GM13976 (cell line): ENCODE results near the gene RHBDF2.
"Not testable (repeated sequence)": the region's sequence is repeated elsewhere in the genome, so short reads cannot be mapped to it uniquely, and the experiment has no call there.

Source experiments
- DNase-seq: peaks from one replicate; pipeline ENCODE4 v3.0.0; 2012; ENCODE audit warnings: low spot score
- in situ Hi-C: fragments of 300-500 bp; cut with MboI; formaldehyde crosslinking; loops from one replicate; pipeline ENCODE4 v1.12.0; 2022; ENCODE audit warnings: low sequenced_read_pairs, mixed read lengths, inconsistent platforms; ENCODE audit not compliant: unreplicated experiment
- TF ChIP-seq, protein P1 (sequence below): IDR thresholded peaks from 2 replicates; pipeline ENCODE4 v1.5.1; 2012; ENCODE audit warnings: borderline replicate concordance, mild to moderate bottlenecking; ENCODE audit not compliant: insufficient read depth; ENCODE audit errors: extremely low read depth, missing control alignments, control extremely low read depth

RHBDF2 gene

DNA sequence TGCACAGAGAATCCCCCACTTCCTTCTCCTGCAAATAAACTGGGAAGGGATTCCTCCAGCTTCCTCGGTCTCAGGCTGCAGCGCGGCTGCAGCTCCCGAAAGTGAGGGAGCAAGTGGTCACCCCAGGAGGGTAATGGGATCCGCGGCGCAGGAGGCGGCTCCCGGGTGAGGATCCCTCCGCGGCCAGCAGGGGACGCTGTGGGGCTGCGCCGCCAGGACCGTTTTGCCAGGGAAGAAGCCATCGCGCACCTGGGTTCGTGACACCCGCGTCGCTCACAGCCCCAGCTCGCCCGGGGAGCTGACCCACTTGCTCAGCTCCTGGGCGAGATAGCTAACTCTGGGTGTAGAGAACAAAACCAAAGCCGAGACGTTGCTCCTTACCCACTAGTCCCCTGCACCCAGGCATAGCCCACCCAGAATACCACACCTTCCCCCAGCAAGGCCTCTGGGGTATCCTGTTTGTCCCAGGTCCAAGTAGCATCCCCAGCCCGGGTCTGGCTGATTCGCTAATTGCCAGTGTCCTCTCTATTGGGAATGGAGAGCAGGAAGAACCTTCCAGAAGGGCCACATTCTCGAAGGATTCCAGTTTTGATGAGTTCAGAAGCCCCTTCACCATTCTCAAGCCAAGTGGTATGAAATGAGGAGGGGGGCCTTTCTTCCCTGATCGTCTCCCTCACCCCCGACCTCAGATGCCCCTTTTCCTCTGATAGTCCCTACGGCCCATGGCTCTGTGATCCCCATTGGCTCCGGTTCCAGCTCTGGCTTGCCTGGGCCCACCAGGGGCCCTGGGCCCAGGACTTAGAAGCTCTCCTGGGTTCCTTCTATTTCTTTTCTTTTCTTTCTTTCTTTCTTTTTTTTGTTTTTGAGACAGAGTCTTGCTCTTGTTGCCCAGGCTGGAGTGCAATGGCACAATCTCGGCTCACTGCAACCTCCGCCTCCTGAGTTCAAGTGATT lies 22.1 kb upstream of the RHBDF2 start:
- peak; percentile 90 for DNase-seq
- in situ Hi-C loops = loop anchor here (10.0 kb wide), 1 partner anchor 101 kb away; no protein-coding TSS in a partner anchor
- TF ChIP-seq, protein P1, sequence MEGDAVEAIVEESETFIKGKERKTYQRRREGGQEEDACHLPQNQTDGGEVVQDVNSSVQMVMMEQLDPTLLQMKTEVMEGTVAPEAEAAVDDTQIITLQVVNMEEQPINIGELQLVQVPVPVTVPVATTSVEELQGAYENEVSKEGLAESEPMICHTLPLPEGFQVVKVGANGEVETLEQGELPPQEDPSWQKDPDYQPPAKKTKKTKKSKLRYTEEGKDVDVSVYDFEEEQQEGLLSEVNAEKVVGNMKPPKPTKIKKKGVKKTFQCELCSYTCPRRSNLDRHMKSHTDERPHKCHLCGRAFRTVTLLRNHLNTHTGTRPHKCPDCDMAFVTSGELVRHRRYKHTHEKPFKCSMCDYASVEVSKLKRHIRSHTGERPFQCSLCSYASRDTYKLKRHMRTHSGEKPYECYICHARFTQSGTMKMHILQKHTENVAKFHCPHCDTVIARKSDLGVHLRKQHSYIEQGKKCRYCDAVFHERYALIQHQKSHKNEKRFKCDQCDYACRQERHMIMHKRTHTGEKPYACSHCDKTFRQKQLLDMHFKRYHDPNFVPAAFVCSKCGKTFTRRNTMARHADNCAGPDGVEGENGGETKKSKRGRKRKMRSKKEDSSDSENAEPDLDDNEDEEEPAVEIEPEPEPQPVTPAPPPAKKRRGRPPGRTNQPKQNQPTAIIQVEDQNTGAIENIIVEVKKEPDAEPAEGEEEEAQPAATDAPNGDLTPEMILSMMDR = peak; percentile 98

DNA sequence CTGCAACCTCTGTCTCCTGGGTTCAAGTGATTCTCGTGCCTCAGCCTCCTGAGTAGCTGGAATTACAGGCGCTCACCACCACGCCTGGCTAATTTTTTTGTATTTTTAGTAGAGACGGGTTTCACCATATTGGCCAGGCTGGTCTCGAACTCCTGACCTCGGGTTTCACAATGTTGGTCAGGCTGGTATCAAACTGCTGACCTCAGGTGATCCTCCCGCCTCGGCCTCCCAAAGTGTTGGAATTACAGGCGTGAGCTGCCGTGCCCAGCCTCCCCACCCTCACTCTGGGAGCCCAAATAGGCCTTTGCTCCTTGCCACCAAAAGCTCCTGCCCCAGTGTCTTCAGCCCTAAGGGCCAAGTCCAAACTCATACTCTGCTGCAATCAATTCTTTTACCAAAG lies 20.5 kb upstream of the RHBDF2 start:
- not testable (repeated sequence) for DNase-seq
- in situ Hi-C loops = loop anchor here (10.0 kb wide), 1 partner anchor 103 kb away; no protein-coding TSS in a partner anchor

DNA sequence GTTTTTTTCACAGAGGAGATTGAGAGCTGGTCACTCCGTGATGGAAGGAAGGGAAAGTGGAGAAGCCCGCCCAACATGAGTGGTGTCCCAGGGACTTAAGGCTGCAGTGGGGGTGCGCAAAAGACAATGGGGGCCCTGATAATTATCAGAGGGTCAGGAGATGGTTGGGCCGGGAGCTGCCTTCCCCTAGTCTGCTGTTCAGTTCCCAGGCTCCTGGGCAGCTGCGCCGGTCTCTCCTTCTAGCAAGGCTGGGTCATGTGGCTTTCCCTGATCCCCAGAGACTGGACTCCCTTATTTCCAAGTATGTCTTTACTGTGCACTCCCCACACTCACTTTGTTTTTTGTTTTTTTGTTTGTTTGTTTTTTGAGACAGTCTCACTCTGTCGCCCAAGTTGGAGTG lies 20.0 kb upstream of the RHBDF2 start:
- TF ChIP-seq, protein P1 = no peak
- in situ Hi-C loops = loop anchor here (10.0 kb wide), 1 partner anchor 104 kb away; no protein-coding TSS in a partner anchor
- DNase-seq = no peak

DNA sequence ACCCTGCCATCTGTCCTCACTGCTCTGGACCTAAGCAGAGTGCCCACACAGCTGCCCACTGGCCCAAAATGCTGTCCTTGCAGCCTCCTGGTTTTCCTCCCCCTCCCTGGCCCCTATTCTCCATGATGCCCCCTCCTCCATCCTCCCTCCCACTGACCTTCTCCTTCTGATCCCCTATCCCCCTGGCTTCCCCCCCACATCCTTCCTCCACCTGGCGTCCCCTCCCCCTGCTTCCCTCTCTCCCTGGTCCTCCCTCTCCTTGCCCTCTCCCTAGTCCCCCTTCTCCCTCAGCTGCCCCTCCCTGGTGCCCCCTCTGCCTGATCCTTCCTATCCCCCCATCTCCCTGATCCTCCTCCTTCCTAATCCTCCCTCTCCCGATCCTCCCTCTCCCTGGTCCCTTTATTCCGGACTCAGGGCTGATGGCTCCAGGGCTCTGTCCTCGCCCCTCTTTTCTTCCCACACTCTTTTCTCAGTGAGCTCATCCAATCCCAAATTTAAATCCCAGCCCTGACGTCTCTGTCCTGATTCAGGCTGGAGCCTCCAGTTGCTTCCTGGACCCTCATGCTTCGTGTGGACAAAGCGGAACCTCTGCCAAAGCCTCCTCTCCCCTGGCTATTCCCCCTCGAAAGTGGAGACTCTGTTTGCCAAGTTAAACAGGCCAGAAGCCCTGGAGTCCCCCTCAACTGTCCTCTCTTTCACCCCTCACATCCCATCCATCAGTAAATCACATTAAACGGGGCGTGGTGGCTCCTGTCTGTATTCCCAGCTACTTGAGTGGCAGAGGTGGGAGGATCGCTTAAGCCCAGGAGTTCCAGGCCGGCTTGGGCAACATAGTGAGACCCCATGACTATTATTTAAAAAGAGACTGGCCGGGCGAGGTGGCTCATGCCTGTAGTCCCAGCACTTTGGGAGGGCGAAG lies 18.1 kb upstream of the RHBDF2 start:
- in situ Hi-C loops = no loop called here
- no peak for DNase-seq
- TF ChIP-seq, protein P1 = no peak

DNA sequence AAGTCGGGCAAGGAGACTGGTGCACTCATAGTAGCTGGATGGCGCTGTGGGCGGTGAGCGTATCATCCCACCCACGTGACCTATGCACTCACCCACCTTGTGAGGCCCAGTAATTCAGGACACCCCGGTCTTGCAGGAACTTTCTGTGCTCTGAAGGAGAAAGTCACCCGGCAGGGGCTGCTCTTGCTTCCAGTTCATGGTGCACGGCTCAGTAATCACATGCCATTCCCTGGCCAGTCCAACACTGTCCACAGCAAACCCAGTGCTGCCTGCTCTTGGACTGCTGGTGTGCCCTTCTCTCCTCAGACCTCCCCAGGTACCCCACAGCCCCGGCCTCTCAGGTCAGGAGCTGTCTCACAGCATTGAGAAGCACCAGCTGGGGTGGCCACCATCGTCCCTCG lies 16.4 kb upstream of the RHBDF2 start:
- DNase-seq = no peak
- TF ChIP-seq, protein P1 = no peak
- in situ Hi-C loops = no loop called here

DNA sequence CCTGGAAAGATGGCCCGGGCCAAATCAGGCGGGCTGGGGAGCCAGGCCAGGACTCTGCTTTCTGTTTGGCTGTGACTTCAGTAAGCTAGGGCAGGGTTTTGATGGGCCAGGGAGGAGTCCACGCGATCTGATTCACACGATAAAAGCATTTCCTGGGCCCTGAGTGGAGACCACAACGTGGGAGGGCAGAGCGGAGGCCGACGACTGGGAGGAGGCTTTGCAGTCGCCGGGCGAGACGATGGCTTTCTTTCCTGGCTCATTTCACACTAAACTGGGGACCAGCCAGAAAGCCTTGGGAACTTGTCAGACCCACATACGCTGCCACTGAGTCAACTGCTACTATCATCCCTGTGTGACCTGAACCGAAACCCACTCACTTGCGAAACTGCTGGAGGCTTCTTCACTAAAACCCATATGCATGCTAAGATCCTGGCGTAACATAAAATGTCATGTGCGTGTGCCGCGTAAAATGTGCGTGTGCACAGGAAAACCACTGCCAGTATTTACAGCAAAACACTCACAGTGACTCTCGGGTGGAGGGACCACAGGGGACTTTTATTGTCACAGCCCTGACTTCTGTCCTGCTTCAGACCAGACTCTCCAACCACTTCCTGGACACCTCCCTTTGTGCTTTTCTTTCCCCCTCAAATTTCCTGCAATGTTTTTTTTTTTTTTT lies 14.2 kb upstream of the RHBDF2 start:
- TF ChIP-seq, protein P1 = no peak
- DNase-seq = peak; percentile 73
- in situ Hi-C loops = no loop called here

DNA sequence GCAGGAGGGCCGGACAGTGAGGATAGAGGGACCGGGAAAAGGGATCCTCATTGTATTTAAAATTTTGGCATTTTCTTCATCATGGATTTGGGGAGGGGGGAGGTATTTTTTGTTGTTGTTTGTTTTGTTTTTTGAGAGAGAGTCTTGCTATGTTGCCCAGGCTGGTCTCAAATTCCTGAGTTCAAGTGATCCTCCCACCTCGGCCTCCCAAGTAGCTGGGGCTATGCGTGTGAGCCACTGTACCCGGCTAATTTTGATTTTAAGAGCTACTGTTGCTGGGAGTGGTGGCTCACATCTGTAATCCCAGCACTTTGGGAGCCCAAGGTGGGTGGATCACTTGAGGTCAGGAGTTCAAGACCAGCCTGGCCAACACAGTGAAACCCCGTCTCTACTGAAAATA lies 13.1 kb upstream of the RHBDF2 start:
- in situ Hi-C loops, DNase-seq: not testable (repeated sequence)
